Endothelial cell of umbilical vein (primary cell): ENCODE results near the gene COPS4. TPM values are rescaled to one million over a fixed set of nuclear protein-coding genes. Genes with fewer than 3 reads are reported as not detected.
"Not testable (repeated sequence)": the region's sequence is repeated elsewhere in the genome, so short reads cannot be mapped to it uniquely, and the experiment has no call there.

ENCODE experiments used
- Bru-seq: library from RNA; stranded (reverse); fragments of 400-500 nt; gene quantifications from one replicate; lab custom pipeline; 2021; lab: Mats Ljungman, UMichigan
- BruChase-seq, 2 experiments: library from RNA; stranded (reverse); fragments of 400-500 nt; gene quantifications; one replicate each; lab custom pipeline; 2021; lab: Mats Ljungman, UMichigan
- BruUV-seq: library from RNA; stranded (reverse); fragments of 400-500 nt; replicated peaks from 2 replicates; lab custom pipeline; 2021; lab: Mats Ljungman, UMichigan
- CTCF ChIA-PET: fragments of 300-600, 350-600 bp; sonication (Branson Sonifier 250); formaldehyde crosslinking; loops from one replicate; lab custom pipeline; 2021; ENCODE audit warnings: antibody characterized with exemption, inconsistent platforms; lab: Charles Lee
- POLR2A ChIA-PET: fragments of 300-600, 350-600 bp; sonication (Branson Sonifier 250); formaldehyde crosslinking; loops from one replicate; lab custom pipeline; 2021; ENCODE audit warnings: antibody characterized with exemption, inconsistent platforms; lab: Charles Lee
- DNase-seq: peaks from one replicate; pipeline ENCODE4 v3.0.0-alpha.2; 2011; ENCODE audit warnings: low read depth, low spot score
- FAIRE-seq: peaks from 2 replicates; lab custom pipeline; 2011; peaks lifted over from hg19 to GRCh38; lab: Jason Lieb, UNC
- H2AFZ ChIP-seq: 2 replicates; pipeline ENCODE4 v1.6.0; 2012; ENCODE audit warnings: low read depth, low read length, control low read depth, inconsistent platforms
- H3K27ac ChIP-seq: 2 replicates; pipeline ENCODE4 v1.5.1; 2011; ENCODE audit warnings: low read depth, mild to moderate bottlenecking, control low read depth, low read length, moderate library complexity; ENCODE audit not compliant: insufficient read depth
- H3K27me3 ChIP-seq, 2 experiments: 2 replicates each; pipeline versions ENCODE4 v1.6.0 to v1.6.1; 2011; ENCODE audit warnings: low read length in 2 of 2, mixed read lengths in 1 of 2; ENCODE audit not compliant: control insufficient read depth in 2 of 2, insufficient read depth in 2 of 2
- H3K36me3 ChIP-seq, 2 experiments: 2 replicates in 1 of 2; 3 replicates in 1 of 2; pipeline ENCODE4 v1.5.1; 2011; ENCODE audit warnings: low read length in 2 of 2, mild to moderate bottlenecking in 1 of 2, moderate library complexity in 1 of 2; ENCODE audit not compliant: control insufficient read depth in 2 of 2, insufficient read depth in 2 of 2; ENCODE audit errors: extremely low read depth in 1 of 2
- H3K4me1 ChIP-seq: 3 replicates; pipeline ENCODE4 v1.5.1; 2011; ENCODE audit warnings: mild to moderate bottlenecking, low read length; ENCODE audit not compliant: control insufficient read depth, insufficient read depth; ENCODE audit errors: extremely low read depth
- H3K4me2 ChIP-seq: 2 replicates; pipeline ENCODE4 v1.6.1; 2011; ENCODE audit warnings: low read length, control low read depth, mixed read lengths; ENCODE audit not compliant: insufficient read depth
- H3K4me3 ChIP-seq, 3 experiments: fragments of 200-600 bp in 1 of 3; sonication (generic), shearing (Covaris generic) in 1 of 3; replicated peaks in 1 of 3; 2 replicates each; pipeline ENCODE4 v1.5.1; 2011 to 2016; ENCODE audit warnings: control low read depth in 3 of 3, low read length in 3 of 3, mild to moderate bottlenecking in 2 of 3, inconsistent platforms in 1 of 3, low read depth in 1 of 3, moderate library complexity in 1 of 3; ENCODE audit not compliant: insufficient read depth in 1 of 3
- H3K79me2 ChIP-seq: 2 replicates; pipeline ENCODE4 v1.6.0; 2012; ENCODE audit warnings: low read length, inconsistent platforms; ENCODE audit not compliant: control insufficient read depth, insufficient read depth
- H3K9ac ChIP-seq: replicated peaks from 2 replicates; pipeline ENCODE3; 2011; ENCODE audit warnings: low read length, control low read depth; ENCODE audit not compliant: insufficient read depth; ENCODE audit errors: extremely low read depth
- H3K9me1 ChIP-seq: replicated peaks from 3 replicates; pipeline ENCODE4 v1.6.0; 2011; ENCODE audit warnings: mild to moderate bottlenecking, low read length; ENCODE audit not compliant: control insufficient read depth, insufficient read depth; ENCODE audit errors: extremely low read depth
- H3K9me3 ChIP-seq: replicated peaks from 2 replicates; pipeline ENCODE4 v1.5.1; 2012; ENCODE audit warnings: low read length, inconsistent platforms; ENCODE audit not compliant: control insufficient read depth, insufficient read depth
- H4K20me1 ChIP-seq: replicated peaks from 2 replicates; pipeline ENCODE3; 2011; ENCODE audit warnings: mild to moderate bottlenecking, low read length; ENCODE audit not compliant: control insufficient read depth, insufficient read depth; ENCODE audit errors: extremely low read depth
- EZH2 ChIP-seq: IDR thresholded peaks from 2 replicates; pipeline ENCODE4 v1.6.1; 2012; ENCODE audit warnings: borderline replicate concordance, low read depth, mild to moderate bottlenecking, moderate library complexity, low read length, inconsistent platforms; ENCODE audit not compliant: severe bottlenecking
- FOS ChIP-seq: IDR thresholded peaks from 2 replicates; pipeline ENCODE4 v1.6.1; 2011; ENCODE audit warnings: mild to moderate bottlenecking, low read length, moderate library complexity, borderline replicate concordance; ENCODE audit not compliant: insufficient read depth
- GATA2 ChIP-seq: IDR thresholded peaks from 2 replicates; pipeline ENCODE4 v1.7.0; 2011; ENCODE audit warnings: low read depth, mild to moderate bottlenecking, moderate library complexity, mixed read lengths, low read length; ENCODE audit not compliant: insufficient read length, insufficient read depth
- JUN ChIP-seq: IDR thresholded peaks from 2 replicates; pipeline ENCODE4 v1.6.1; 2011; ENCODE audit warnings: borderline replicate concordance, low read depth; ENCODE audit not compliant: insufficient read length, insufficient read depth
- MAX ChIP-seq: IDR thresholded peaks from 2 replicates; pipeline ENCODE4 v1.6.1; 2011; ENCODE audit not compliant: insufficient read depth, insufficient read length
- MYC ChIP-seq: IDR thresholded peaks from one replicate; pipeline ENCODE4 v1.6.1; 2011; ENCODE audit warnings: mild to moderate bottlenecking, low read depth, low read length
- POLR2A ChIP-seq: IDR thresholded peaks from 2 replicates; pipeline ENCODE4 v1.6.1; 2012; ENCODE audit warnings: low read depth, mild to moderate bottlenecking, control low read depth, low read length
- POLR2AphosphoS5 ChIP-seq: IDR thresholded peaks from 2 replicates; pipeline ENCODE4 v1.6.1; 2012; ENCODE audit warnings: low read depth, mild to moderate bottlenecking, control low read depth, low read length, moderate library complexity; ENCODE audit not compliant: insufficient read depth
- dilution Hi-C: fragments of 300-500 bp; cut with MboI; formaldehyde crosslinking; loops from one replicate; pipeline ENCODE4 v1.15.0; 2019; ENCODE audit warnings: low sequenced_read_pairs; ENCODE audit not compliant: extremely low pct_ligation_motif_present
- intact Hi-C: fragments of 100-400 bp; cut with micrococcal nuclease; formaldehyde crosslinking; loops from one replicate; pipeline ENCODE4 v1.10.0; 2022
- long read RNA-seq: library from polyadenylated mRNA; stranded (forward); transcript quantifications from one replicate; pipeline ENCODE4 v2.0.0, GENCODE V29; 2021
- polyA minus RNA-seq, 3 experiments: library from RNA; depleted of rRNA, polyadenylated mRNA; stranded (reverse); fragments of >200 nt; gene quantifications; 1 replicate in 1 of 3; 2 replicates in 2 of 3; pipeline ENCODE4 v1.2.3, GENCODE V29; 2011
- polyA plus RNA-seq, 4 experiments: library from polyadenylated mRNA; depleted of rRNA in 3 of 4; stranded (reverse) in 3 of 4; unstranded in 1 of 4; fragments of >200 nt; gene quantifications; 2 replicates each; pipeline versions ENCODE4 v1.2.1 to v1.2.3, GENCODE V29; 2011 to 2012; ENCODE audit warnings: missing spikeins in 1 of 4
- total RNA-seq: library from RNA; stranded (reverse); gene quantifications from 2 replicates; pipeline ENCODE4 v1.2.3, GENCODE V29; 2021
- TF ChIP-seq, protein P1 (sequence below), 2 donors: IDR thresholded peaks; 1 replicate in 1 of 2; 2 replicates in 1 of 2; pipeline ENCODE4 v1.5.1; 2011; ENCODE audit warnings: low read length in 2 of 2, mild to moderate bottlenecking in 2 of 2, moderate library complexity in 2 of 2, control low read depth in 1 of 2, inconsistent platforms in 1 of 2, low read depth in 1 of 2; ENCODE audit not compliant: insufficient read depth in 1 of 2; ENCODE audit errors: extremely low read depth in 1 of 2

The COPS4 gene
- total RNA-seq = 47.3 and 53.0 TPM in 2 replicates
- 29.8 and 30.7 TPM in 2 replicates for polyA plus RNA-seq
- polyA plus RNA-seq (2011; cell fraction: cytosol; rRNA removed) = 61.9 and 64.9 TPM in 2 replicates
- polyA plus RNA-seq (2011; cell fraction: nucleus; rRNA removed) = 40.6 and 55.2 TPM in 2 replicates
- 61.3 and 109 TPM in 2 replicates for polyA plus RNA-seq (2012)
- 38.7 and 43.2 TPM in 2 replicates for polyA minus RNA-seq
- polyA minus RNA-seq (2011; cell fraction: cytosol; rRNA and poly(A)+ RNA removed) = 9.4 TPM
- polyA minus RNA-seq (2011; cell fraction: nucleus; rRNA and poly(A)+ RNA removed) = 20.3 and 27.8 TPM in 2 replicates
- Bru-seq, nascent RNA = percentile 78 among the genes with signal in this experiment
- percentile 85 among the genes with signal in this experiment for BruChase-seq, experiment 1, labeled RNA remaining after a 6-hour chase
- BruChase-seq, experiment 2, labeled RNA remaining after a 2-hour chase = percentile 80 among the genes with signal in this experiment
- long read RNA-seq, transcript COPS4-201 (10 exons, 1,744 nt) = major isoform, 243 of 272 reads
- long read RNA-seq, transcript COPS4-209 (11 exons, 1,695 nt) = minor isoform, 6 of 272 reads
- long read RNA-seq, partial matches to known transcripts = 3 of 272 reads
- long read RNA-seq, other reads (novel, unspliced or antisense) = 12 of 272 reads

DNA sequence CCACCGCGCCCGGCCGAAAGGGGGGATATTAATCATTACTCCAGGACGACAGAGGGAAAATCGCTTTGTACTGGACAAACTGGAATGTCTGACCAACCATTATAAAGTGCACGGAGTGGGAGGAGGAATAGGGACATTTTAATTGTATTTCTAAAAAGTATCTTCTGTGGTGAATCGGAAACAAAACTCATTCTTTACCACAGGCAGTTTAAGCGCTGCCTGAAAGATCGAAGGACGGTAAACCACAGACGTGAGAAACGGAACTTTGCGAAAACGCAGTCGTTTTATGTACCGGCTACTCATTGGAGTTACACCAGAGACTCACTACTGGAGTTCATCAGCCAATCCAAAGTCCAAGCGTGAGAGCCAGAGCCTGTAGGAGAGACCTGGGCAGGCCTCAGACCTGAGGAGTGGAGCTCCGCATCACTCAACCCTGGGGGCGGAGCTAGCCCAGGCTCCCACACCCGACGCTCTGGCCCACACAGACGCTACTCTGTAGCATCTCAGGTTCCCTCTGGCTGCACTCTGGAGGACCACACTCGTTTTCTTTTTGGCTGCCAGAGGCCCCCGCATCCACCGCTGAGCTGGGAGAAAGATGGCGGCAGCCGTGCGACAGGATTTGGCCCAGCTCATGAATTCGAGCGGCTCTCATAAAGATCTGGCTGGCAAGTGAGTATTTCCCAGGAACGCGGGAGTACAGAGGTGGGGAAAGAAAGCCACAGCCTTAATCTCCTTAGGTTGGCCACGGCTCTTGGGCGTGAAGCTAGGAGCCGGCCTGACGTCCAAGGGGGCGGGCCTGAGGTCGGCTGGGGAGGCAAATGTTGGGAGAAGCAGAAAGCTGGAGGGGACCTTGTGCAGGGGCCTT lies at the start of gene COPS4:
Gene COPS4 (plus strand): TSS at position 554 of the 865 bp plus-strand sequence. CDS start 42 bp downstream, at position 596.
- Histone ChIP-seq H3K27ac (peak within 1 kb of the TSS; percentile 88), H3K4me2 (peak within 1 kb of the TSS; percentile 96), H3K9me3 (no peaks in the 10 kb centered on the region), H3K4me1 (peaks cover 28% of the 10 kb centered on the region), H3K9ac (peak within 1 kb of the TSS; percentile 94), H3K4me3 (peak within 1 kb of the TSS; percentile 78 to 94 (median 91)), H3K27me3 (peaks cover 0 to 3% of the 10 kb centered on the region in 2 experiments), H3K9me1 (no peaks in the 10 kb centered on the region), H2AFZ (peak within 1 kb of the TSS; percentile 88), H3K36me3 (no peaks in the 10 kb centered on the region), H4K20me1 (no peaks in the 10 kb centered on the region), H3K79me2 (peaks cover 44% of the 10 kb centered on the region)
- POLR2A ChIA-PET = interaction anchor here (0.6 to 1.2 kb wide), 9 partner anchors 8 to 605 kb away, joined by 3 to 13 read pairs (median 4); partner anchors contain the start of genes LIN54 and THAP9
- dilution Hi-C loops = no loop called here
- TF ChIP-seq POLR2AphosphoS5 (peak; percentile 71), MAX (peak; percentile 28), EZH2 (no peak), JUN (no peak), FOS (no peak), GATA2 (no peak), MYC (no peak), POLR2A (peak; percentile 88)
- TF ChIP-seq, protein P1, sequence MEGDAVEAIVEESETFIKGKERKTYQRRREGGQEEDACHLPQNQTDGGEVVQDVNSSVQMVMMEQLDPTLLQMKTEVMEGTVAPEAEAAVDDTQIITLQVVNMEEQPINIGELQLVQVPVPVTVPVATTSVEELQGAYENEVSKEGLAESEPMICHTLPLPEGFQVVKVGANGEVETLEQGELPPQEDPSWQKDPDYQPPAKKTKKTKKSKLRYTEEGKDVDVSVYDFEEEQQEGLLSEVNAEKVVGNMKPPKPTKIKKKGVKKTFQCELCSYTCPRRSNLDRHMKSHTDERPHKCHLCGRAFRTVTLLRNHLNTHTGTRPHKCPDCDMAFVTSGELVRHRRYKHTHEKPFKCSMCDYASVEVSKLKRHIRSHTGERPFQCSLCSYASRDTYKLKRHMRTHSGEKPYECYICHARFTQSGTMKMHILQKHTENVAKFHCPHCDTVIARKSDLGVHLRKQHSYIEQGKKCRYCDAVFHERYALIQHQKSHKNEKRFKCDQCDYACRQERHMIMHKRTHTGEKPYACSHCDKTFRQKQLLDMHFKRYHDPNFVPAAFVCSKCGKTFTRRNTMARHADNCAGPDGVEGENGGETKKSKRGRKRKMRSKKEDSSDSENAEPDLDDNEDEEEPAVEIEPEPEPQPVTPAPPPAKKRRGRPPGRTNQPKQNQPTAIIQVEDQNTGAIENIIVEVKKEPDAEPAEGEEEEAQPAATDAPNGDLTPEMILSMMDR (IDR thresholded peaks at IDR 0.05; ENCODE audit: extremely low read depth in 1 of 2, insufficient read depth in 1 of 2, low read depth in 1 of 2, low read length in 2 of 2) = peak in 1 of 2 donors; percentile 40
- intact Hi-C loops = loop anchor here (1.0 to 10.0 kb wide), 5 partner anchors 22 to 420 kb away; partner anchors contain the start of genes COQ2, HELQ, MRPS18C and THAP9
- CTCF ChIA-PET = interaction anchor here (0.7 to 1.8 kb wide), 19 partner anchors 9 to 572 kb away, joined by 3 to 32 read pairs (median 4); partner anchors contain the start of gene COQ2
- peak; percentile 100 for DNase-seq
- BruUV-seq = TSS peak; percentile 96
- FAIRE-seq = peak; percentile 98

DNA sequence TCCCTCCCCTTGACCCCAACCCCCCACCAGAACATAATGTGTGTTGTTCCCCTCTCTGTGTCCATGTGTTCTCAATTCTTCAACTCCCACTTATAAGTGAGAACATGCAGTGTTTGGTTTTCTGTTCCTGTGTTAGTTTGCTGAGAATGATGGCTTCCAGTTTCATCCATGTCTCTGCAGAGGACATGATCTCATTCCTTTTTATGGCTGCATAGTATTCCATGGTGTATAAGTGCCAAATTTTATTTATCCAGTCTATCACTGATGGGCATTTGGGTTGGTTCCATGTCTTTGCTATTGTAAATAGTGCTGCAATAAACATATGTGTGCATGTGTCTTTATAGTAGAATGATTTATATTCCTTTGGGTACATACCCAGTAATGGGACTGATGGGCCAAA lies 47.5 kb upstream of the COPS4 start:
- H3K36me3 ChIP-seq, H3K9me3 ChIP-seq, POLR2A ChIA-PET, CTCF ChIA-PET, H3K4me3 ChIP-seq, dilution Hi-C loops, intact Hi-C loops, H3K4me2 ChIP-seq, FAIRE-seq, BruUV-seq, H3K27me3 ChIP-seq, DNase-seq, H3K9me1 ChIP-seq, H3K4me1 ChIP-seq, H3K9ac ChIP-seq, H3K27ac ChIP-seq, H2AFZ ChIP-seq, H4K20me1 ChIP-seq: not testable (repeated sequence)
- peaks cover 45% of the 10 kb centered on the region for H3K79me2 ChIP-seq
